ENCODE measurements around the gene LRMDA. TPM values are rescaled to one million over a fixed set of nuclear protein-coding genes. Genes with fewer than 3 reads are reported as not detected.

LRMDA gene
- total RNA-seq, 1 donor from 2014 or later: 19.4 TPM

DNA sequence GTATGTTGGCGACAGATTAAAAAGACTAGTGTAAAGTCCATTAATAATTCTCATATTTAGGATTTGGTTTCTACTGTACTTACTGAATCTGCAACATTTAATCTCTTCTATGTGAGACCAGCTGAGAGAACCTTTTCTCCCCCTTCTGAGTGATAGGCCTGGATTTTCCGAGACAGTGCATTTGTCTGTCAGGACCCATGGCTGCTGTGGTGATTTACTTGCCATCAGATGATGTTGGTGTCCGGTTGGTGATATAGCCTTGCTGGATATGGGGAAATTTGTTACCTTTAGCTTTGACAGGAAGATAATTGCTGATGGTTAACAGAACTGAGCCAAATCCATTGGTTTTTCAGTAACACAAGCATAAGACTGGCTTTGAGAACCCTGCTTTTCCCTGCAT is 517.2 kb downstream of the LRMDA start:
- no peak for DNase-seq (ENCODE audit: low spot score)
- TF ChIP-seq, protein P1, sequence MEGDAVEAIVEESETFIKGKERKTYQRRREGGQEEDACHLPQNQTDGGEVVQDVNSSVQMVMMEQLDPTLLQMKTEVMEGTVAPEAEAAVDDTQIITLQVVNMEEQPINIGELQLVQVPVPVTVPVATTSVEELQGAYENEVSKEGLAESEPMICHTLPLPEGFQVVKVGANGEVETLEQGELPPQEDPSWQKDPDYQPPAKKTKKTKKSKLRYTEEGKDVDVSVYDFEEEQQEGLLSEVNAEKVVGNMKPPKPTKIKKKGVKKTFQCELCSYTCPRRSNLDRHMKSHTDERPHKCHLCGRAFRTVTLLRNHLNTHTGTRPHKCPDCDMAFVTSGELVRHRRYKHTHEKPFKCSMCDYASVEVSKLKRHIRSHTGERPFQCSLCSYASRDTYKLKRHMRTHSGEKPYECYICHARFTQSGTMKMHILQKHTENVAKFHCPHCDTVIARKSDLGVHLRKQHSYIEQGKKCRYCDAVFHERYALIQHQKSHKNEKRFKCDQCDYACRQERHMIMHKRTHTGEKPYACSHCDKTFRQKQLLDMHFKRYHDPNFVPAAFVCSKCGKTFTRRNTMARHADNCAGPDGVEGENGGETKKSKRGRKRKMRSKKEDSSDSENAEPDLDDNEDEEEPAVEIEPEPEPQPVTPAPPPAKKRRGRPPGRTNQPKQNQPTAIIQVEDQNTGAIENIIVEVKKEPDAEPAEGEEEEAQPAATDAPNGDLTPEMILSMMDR (IDR thresholded peaks at IDR 0.05; ENCODE audit: unreplicated experiment): no peak
- no peaks in the 10 kb centered on the region for H3K36me3 Mint-ChIP-seq (ENCODE audit: low read depth, unreplicated experiment)
- no peak overlapping the region for H3K4me3 Mint-ChIP-seq (ENCODE audit: unreplicated experiment)
- no peak overlapping the region for H3K27ac Mint-ChIP-seq (ENCODE audit: unreplicated experiment)
- no peaks in the 10 kb centered on the region for H3K27me3 Mint-ChIP-seq (ENCODE audit: unreplicated experiment)
- no peaks in the 10 kb centered on the region for H3K9me3 Mint-ChIP-seq (ENCODE audit: unreplicated experiment)
- H3K4me1 Mint-ChIP-seq (ENCODE audit: unreplicated experiment): no peaks in the 10 kb centered on the region

DNA sequence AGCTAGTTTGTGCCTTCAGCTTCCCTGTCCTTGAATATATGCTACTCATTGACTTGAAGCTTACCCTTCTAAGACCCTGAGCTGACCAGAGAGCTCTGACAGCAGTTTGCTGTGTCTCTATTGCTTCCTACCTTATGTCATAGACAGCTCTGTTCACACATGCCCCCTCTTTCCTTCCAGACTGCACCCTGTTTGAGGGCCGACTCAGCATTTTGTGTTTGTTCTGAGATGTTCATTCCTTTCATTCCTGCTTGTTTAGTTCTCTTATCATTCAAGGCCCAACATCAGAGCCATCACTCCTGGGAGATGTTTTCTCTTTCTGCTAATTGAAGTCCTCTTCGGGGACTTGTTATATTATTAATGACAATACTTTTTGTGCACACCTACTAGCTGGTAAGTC is 518.9 kb downstream of the LRMDA start:
- TF ChIP-seq, protein P1 (IDR thresholded peaks at IDR 0.05; ENCODE audit: unreplicated experiment): no peak
- Mint-ChIP-seq H3K4me3 (ENCODE audit: unreplicated experiment) (no peak overlapping the region), H3K27me3 (ENCODE audit: unreplicated experiment) (no peaks in the 10 kb centered on the region), H3K4me1 (ENCODE audit: unreplicated experiment) (no peaks in the 10 kb centered on the region), H3K36me3 (ENCODE audit: low read depth, unreplicated experiment) (no peaks in the 10 kb centered on the region), H3K9me3 (ENCODE audit: unreplicated experiment) (no peaks in the 10 kb centered on the region), H3K27ac (ENCODE audit: unreplicated experiment) (no peak overlapping the region)
- DNase-seq (ENCODE audit: low spot score): no peak

DNA sequence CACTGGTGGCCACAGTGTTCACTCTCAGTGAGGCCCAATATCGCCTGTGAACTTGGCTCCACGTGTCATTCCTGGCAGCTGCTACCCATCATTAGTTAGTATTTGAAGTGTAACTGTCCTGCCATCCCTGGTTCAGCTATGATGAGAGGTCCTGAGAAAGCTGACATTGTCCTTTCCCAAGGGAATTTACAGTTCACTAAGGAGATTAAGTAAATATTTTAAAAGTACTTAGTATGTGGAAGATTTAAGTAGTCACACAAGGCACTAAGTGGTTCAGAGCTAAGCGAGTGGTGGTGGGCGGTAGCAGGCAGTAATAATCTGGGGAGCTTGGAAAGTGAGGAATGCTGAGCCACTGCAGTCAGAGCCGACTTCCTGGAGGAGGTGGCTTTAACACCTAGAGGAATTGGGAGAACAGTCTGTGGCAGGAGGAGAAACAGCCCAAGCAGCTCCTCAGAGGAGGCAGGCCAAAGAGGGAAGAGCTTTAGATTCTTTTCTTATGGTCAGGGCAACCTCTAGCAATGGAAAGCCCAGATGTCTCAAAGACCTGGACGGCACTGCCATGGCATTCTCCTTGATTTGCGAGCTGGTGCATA is 519.7 kb downstream of the LRMDA start:
- Mint-ChIP-seq H3K27me3 (ENCODE audit: unreplicated experiment) (no peaks in the 10 kb centered on the region), H3K4me1 (ENCODE audit: unreplicated experiment) (no peaks in the 10 kb centered on the region), H3K4me3 (ENCODE audit: unreplicated experiment) (no peak overlapping the region), H3K36me3 (ENCODE audit: low read depth, unreplicated experiment) (no peaks in the 10 kb centered on the region), H3K9me3 (ENCODE audit: unreplicated experiment) (no peaks in the 10 kb centered on the region), H3K27ac (ENCODE audit: unreplicated experiment) (no peak overlapping the region)
- TF ChIP-seq, protein P1 (IDR thresholded peaks at IDR 0.05; ENCODE audit: unreplicated experiment): no peak
- no peak for DNase-seq (ENCODE audit: low spot score)

DNA sequence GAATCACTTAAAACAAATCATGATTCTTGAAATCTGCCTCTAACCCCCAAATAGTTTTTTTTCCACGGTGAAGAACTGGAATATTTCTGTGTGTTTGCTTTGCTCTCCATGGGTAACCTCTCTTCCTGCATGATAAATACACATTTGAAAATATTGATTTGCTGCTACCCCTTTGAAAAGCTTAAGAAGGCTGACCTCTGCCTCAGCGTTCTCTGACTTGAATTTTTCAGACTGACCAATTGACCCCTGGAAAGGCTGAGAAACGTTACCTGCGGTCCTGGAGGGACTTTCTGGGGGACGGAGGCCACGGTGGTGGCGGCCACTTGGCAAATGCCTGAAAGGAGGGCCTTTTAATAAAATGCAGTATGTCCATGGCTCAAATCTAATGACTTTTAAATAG is 520.2 kb downstream of the LRMDA start:
- Mint-ChIP-seq H3K9me3 (ENCODE audit: unreplicated experiment) (no peaks in the 10 kb centered on the region), H3K27ac (ENCODE audit: unreplicated experiment) (no peak overlapping the region)

DNA sequence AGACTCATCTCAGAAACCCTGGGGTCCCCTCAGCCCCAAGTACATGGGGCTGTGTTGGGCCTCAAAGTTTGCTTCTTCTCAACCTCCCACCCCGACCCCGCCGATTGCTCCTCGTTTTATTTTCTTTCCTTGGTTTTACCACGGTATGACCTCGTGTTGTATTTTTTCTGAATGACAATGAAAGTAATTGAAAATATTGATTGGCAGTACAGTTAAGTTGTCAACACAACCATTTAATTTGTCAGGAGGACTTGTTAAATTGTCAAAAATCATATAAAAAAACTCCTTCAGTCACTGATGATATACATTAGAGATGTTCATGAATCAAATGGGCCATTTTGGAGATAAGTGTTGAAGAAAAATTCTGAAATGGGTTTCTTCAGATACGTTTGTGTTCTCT is 520.7 kb downstream of the LRMDA start:
- no peaks in the 10 kb centered on the region for H3K9me3 Mint-ChIP-seq (ENCODE audit: unreplicated experiment)
- no peaks in the 10 kb centered on the region for H3K36me3 Mint-ChIP-seq (ENCODE audit: low read depth, unreplicated experiment)
- TF ChIP-seq, protein P1 (IDR thresholded peaks at IDR 0.05; ENCODE audit: unreplicated experiment): no peak
- no peaks in the 10 kb centered on the region for H3K27me3 Mint-ChIP-seq (ENCODE audit: unreplicated experiment)
- H3K4me1 Mint-ChIP-seq (ENCODE audit: unreplicated experiment): no peaks in the 10 kb centered on the region
- H3K4me3 Mint-ChIP-seq (ENCODE audit: unreplicated experiment): no peak overlapping the region
- no peak for DNase-seq (ENCODE audit: low spot score)
- H3K27ac Mint-ChIP-seq (ENCODE audit: unreplicated experiment): no peak overlapping the region

More for the DNA sequence above, 520.2 kb downstream of the LRMDA start:
- no peaks in the 10 kb centered on the region for H3K36me3 Mint-ChIP-seq (ENCODE audit: low read depth, unreplicated experiment)
- no peaks in the 10 kb centered on the region for H3K4me1 Mint-ChIP-seq (ENCODE audit: unreplicated experiment)
- H3K27me3 Mint-ChIP-seq (ENCODE audit: unreplicated experiment): no peaks in the 10 kb centered on the region
- no peak for DNase-seq (ENCODE audit: low spot score)
- TF ChIP-seq, protein P1 (IDR thresholded peaks at IDR 0.05; ENCODE audit: unreplicated experiment): no peak
- H3K4me3 Mint-ChIP-seq (ENCODE audit: unreplicated experiment): no peak overlapping the region
